ENCODE data around the gene GGCT.

GRCh38 chr7:30466266-30466665 is 38.4 kb downstream of the GGCT start:
- TF ChIP-seq CTCF (IDR thresholded peaks at IDR 0.05) (no peak), POLR2A (IDR thresholded peaks at IDR 0.05) (no peak)
